ENCODE data around the gene DCANP1. TPM values are rescaled to one million over a fixed set of nuclear protein-coding genes. Genes with fewer than 3 reads are reported as not detected.

DCANP1 gene
- total and polyA plus RNA-seq, 4 experiments from 2014 or later, result not detected

DNA sequence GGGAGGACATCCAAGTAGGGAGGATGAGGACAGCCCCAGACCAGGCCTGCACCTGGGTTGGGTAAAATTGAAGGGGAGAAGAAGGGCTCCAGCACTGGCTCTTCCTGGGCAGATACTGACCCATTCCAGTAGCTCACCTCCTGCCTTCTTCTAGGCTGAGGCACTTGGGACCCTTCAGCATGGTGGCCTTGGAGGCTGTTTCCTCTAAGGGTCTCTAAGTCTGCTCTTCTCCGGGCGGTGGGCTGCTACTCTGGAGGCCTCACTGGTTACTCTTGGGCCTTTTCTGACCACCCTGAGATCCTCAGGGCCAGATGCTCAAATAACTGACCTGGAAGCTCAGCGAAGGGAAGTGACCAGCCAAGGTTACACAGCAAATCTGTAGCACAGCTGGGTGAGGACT is 7.8 kb upstream of the DCANP1 start:
- no peak overlapping the region for H3K27ac Mint-ChIP-seq
- intact Hi-C loops (cut with micrococcal nuclease), result no loop called here
- no peak overlapping the region for H3K4me3 Mint-ChIP-seq
- no peaks in the 10 kb centered on the region for H3K4me1 Mint-ChIP-seq
- DNase-seq, result no peak
- ChIA-PET CTCF (ENCODE audit: partially characterized antibody) (interaction anchor here (0.7 to 2.9 kb wide), 5 partner anchors 8 to 98 kb away, joined by 3 to 9 read pairs (median 4); partner anchors contain the start of gene DCANP1), POLR2A (ENCODE audit: partially characterized antibody) (no interaction called here)
- no peaks in the 10 kb centered on the region for H3K36me3 Mint-ChIP-seq
- H3K27me3 Mint-ChIP-seq, result peaks cover 18 to 19% of the 10 kb centered on the region in 2 donors
- no peaks in the 10 kb centered on the region for H3K4me1 ChIP-seq (ENCODE audit: insufficient read depth, low read length)
- no peak overlapping the region for H3K27ac ChIP-seq (ENCODE audit: low read depth, low read length)
- H3K36me3 ChIP-seq (ENCODE audit: insufficient read depth, low read length), result no peaks in the 10 kb centered on the region
- H3K27me3 ChIP-seq (ENCODE audit: insufficient read depth, low read length), result peaks cover 4% of the 10 kb centered on the region
- H3K9me3 Mint-ChIP-seq, result no peaks in the 10 kb centered on the region
- H3K9me3 ChIP-seq (ENCODE audit: control insufficient read depth in 1 of 2, low read length in 2 of 2), result no peaks in the 10 kb centered on the region
- H3K4me3 ChIP-seq (ENCODE audit: low read length in 2 of 2), result no peak overlapping the region

DNA sequence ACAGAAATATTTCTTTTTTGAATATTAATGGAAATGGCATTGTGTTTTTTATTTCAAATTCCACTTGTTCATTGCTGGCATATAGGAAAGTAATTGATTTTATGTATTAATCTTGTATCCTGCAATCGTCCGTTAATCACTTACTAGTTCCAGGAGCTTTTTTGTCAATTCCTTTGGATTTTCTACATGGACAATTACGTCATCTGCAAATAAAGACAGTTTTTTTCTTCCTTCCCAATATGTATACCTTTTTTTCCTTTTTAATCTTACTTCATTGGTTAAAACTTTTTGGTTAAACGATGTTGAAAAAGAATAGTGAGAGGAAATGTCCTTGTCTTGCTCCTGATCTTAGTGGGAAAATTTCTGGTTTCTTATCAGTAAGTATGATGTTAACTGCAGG is 6.5 kb upstream of the DCANP1 start:
- Histone ChIP-seq H3K9me3 (ENCODE audit: control insufficient read depth in 1 of 2, low read length in 2 of 2) (no peaks in the 10 kb centered on the region), H3K4me1 (ENCODE audit: insufficient read depth, low read length) (no peaks in the 10 kb centered on the region), H3K4me3 (ENCODE audit: low read length in 2 of 2) (no peak overlapping the region), H3K27ac (ENCODE audit: low read depth, low read length) (no peak overlapping the region), H3K27me3 (ENCODE audit: insufficient read depth, low read length) (peaks cover 4% of the 10 kb centered on the region), H3K36me3 (ENCODE audit: insufficient read depth, low read length) (no peaks in the 10 kb centered on the region)
- intact Hi-C loops (cut with micrococcal nuclease), result no loop called here
- H3K27ac Mint-ChIP-seq, result no peak overlapping the region
- no peaks in the 10 kb centered on the region for H3K36me3 Mint-ChIP-seq
- H3K4me1 Mint-ChIP-seq, result no peaks in the 10 kb centered on the region
- no peak overlapping the region for H3K4me3 Mint-ChIP-seq
- no peaks in the 10 kb centered on the region for H3K9me3 Mint-ChIP-seq
- H3K27me3 Mint-ChIP-seq, result peaks cover 16 to 18% of the 10 kb centered on the region in 2 donors
- POLR2A ChIA-PET (ENCODE audit: partially characterized antibody), result no interaction called here
- no peak for DNase-seq
- CTCF ChIA-PET (ENCODE audit: partially characterized antibody), result no interaction called here

DNA sequence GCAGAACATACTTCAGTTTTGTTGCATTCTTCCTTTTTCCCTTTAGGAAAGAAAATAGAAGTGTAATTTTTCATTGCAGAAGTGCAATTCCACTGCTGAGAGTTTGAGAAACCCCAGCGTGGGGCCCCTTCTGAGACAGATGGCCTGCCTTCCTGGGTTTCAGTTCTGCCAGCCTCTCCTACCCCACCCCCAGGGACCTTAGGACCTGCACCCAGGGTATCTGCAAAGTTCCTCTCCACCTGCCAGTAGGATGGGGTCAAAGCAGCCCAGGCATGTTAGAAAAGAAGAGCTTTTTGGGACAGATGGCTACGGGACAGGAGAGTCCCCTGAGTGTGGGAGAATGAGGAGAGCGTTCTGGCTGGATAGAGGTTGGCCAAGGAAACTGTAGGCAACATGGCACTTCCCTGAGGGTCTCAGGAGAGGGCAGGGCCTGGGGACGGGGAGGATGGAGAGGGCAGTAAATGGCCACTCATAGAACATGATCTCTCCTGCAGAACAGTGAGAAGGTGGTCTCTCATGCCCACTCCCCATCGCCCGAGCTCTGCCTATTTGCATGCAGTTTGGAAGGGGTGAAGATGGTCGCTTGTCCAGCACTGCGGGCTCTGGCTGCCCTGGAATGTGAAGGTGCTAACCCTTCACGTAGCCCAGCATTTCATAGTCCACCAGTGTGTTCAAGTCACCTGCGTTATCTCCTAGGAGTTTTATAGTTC is 5.3 kb upstream of the DCANP1 start, which contains the start of gene TIFAB:
TIFAB (minus strand) TSS at position 31 of the 710 bp plus-strand sequence. CDS start 2,412 bp downstream, outside the sequence.
- Mint-ChIP-seq H3K36me3 (no peaks in the 10 kb centered on the region), H3K4me1 (no peaks in the 10 kb centered on the region), H3K4me3 (no peak within 1 kb of the TSS), H3K9me3 (no peaks in the 10 kb centered on the region), H3K27ac (no peak within 1 kb of the TSS), H3K27me3 (peaks cover 16 to 18% of the 10 kb centered on the region in 2 donors)
- no peak for DNase-seq
- no peaks in the 10 kb centered on the region for H3K9me3 ChIP-seq (ENCODE audit: control insufficient read depth in 1 of 2, low read length in 2 of 2)
- H3K27me3 ChIP-seq (ENCODE audit: insufficient read depth, low read length), result no peaks in the 10 kb centered on the region
- H3K36me3 ChIP-seq (ENCODE audit: insufficient read depth, low read length), result no peaks in the 10 kb centered on the region
- CTCF ChIA-PET (ENCODE audit: partially characterized antibody), result interaction anchor here (1.7 kb wide), 1 partner anchor 12 kb away, joined by 5 read pairs; no protein-coding TSS in a partner anchor
- no peak within 1 kb of the TSS for H3K4me3 ChIP-seq (ENCODE audit: low read length in 2 of 2)
- no peak within 1 kb of the TSS for H3K27ac ChIP-seq (ENCODE audit: low read depth, low read length)
- intact Hi-C loops (cut with micrococcal nuclease), result no loop called here
- POLR2A ChIA-PET (ENCODE audit: partially characterized antibody), result no interaction called here
- no peaks in the 10 kb centered on the region for H3K4me1 ChIP-seq (ENCODE audit: insufficient read depth, low read length)

DNA sequence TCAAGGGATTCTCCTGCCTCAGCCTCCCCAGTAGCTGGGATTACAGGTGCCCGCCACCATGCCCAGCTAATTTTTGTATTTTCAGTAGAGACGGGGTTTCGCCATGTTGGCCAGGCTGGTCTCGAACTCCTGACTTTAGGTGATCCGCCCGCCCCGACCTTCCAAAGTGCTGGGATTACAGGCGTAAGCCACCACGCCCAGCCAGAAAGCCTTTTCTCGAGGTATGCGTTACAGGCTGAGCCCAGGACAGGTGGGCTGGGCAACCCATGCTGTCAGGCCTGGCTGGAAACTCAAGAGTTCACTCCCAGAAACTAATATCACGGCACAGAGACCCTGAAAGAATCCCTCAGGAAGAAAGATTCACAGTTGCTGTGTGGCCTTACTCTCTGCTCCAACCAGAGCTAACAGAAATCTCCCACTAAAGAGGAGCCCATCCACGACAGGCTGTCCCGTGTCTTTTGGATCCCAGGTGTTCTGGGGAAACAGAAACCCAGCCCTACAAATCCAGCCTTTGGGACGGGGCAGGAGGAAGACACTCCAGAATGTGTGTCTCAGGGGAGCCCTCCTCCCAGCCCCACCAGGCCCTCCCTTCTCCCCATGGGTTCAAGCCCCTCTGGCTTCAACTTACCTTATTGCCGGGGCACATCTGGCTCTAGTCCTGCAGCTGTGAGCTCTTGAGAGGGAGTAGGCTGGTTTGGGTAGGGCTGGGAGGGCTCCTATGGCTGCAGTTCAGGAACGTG is 4.6 kb upstream of the DCANP1 start:
- H3K9me3 ChIP-seq (ENCODE audit: control insufficient read depth in 1 of 2, low read length in 2 of 2), result no peaks in the 10 kb centered on the region
- Mint-ChIP-seq H3K27me3 (peaks cover 16 to 17% of the 10 kb centered on the region in 2 donors), H3K36me3 (no peaks in the 10 kb centered on the region), H3K4me3 (no peak overlapping the region), H3K27ac (no peak overlapping the region), H3K9me3 (no peaks in the 10 kb centered on the region), H3K4me1 (no peaks in the 10 kb centered on the region)
- no peak overlapping the region for H3K4me3 ChIP-seq (ENCODE audit: low read length in 2 of 2)
- H3K36me3 ChIP-seq (ENCODE audit: insufficient read depth, low read length), result no peaks in the 10 kb centered on the region
- H3K27ac ChIP-seq (ENCODE audit: low read depth, low read length), result no peak overlapping the region
- ChIA-PET CTCF (ENCODE audit: partially characterized antibody) (interaction anchor here (1.7 kb wide), 1 partner anchor 13 kb away, joined by 5 read pairs; no protein-coding TSS in a partner anchor), POLR2A (ENCODE audit: partially characterized antibody) (no interaction called here)
- no peak for DNase-seq
- no peaks in the 10 kb centered on the region for H3K27me3 ChIP-seq (ENCODE audit: insufficient read depth, low read length)
- H3K4me1 ChIP-seq (ENCODE audit: insufficient read depth, low read length), result no peaks in the 10 kb centered on the region
- intact Hi-C loops (cut with micrococcal nuclease), result no loop called here

DNA sequence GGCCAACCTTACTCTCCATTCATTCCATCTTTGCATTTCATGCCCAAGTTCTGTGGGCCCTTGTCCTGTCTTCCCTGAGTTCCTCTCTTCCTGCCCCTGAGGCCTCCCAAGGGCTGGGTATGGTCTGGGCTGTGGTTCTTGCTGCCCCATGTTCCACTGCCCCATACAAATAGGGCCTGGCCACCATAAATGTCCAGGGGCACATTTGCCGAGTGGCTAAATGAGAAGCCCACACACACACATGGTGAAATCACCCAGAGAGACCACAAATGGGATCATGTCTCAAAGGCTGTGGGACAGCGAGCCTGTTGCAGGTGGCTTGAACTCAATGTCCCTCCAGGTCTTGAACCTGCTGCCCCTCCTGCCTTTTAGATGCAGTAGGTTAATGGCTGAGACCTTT is 3.8 kb upstream of the DCANP1 start:
- H3K27ac ChIP-seq (ENCODE audit: low read depth, low read length), result no peak overlapping the region
- no peaks in the 10 kb centered on the region for H3K36me3 ChIP-seq (ENCODE audit: insufficient read depth, low read length)
- Mint-ChIP-seq H3K9me3 (no peaks in the 10 kb centered on the region), H3K4me3 (no peak overlapping the region), H3K36me3 (no peaks in the 10 kb centered on the region), H3K27ac (no peak overlapping the region), H3K4me1 (no peaks in the 10 kb centered on the region), H3K27me3 (peaks cover 12% of the 10 kb centered on the region in 2 donors)
- DNase-seq, result no peak
- intact Hi-C loops (cut with micrococcal nuclease), result no loop called here
- CTCF ChIA-PET (ENCODE audit: partially characterized antibody), result interaction anchor here (2.0 kb wide), 1 partner anchor 10 kb away, joined by 6 read pairs; no protein-coding TSS in a partner anchor
- H3K27me3 ChIP-seq (ENCODE audit: insufficient read depth, low read length), result no peaks in the 10 kb centered on the region
- H3K4me3 ChIP-seq (ENCODE audit: low read length in 2 of 2), result no peak overlapping the region
- POLR2A ChIA-PET (ENCODE audit: partially characterized antibody), result no interaction called here
- H3K4me1 ChIP-seq (ENCODE audit: insufficient read depth, low read length), result no peaks in the 10 kb centered on the region
- H3K9me3 ChIP-seq (ENCODE audit: control insufficient read depth in 1 of 2, low read length in 2 of 2), result no peaks in the 10 kb centered on the region

DNA sequence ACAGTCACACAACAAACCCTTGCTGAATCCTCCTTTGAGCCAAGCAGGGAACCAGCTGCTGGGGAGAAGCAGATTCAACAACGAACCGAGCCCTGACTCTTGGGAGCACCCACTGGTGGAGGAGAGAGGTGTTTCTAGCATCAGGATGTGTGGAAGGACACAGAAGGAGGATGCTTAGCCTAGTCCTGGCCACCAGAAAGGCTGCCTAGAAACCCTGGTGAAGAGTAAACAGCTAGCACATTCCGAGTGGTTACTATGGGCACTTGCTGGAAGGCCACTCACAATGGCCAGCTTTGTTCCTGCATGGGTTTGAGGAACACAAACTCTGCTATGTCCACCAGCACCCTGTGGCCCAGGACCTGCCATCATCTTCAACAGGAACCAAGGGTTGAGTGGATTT is 3.2 kb upstream of the DCANP1 start:
- H3K36me3 ChIP-seq (ENCODE audit: insufficient read depth, low read length), result no peaks in the 10 kb centered on the region
- no peaks in the 10 kb centered on the region for H3K27me3 ChIP-seq (ENCODE audit: insufficient read depth, low read length)
- Mint-ChIP-seq H3K9me3 (no peaks in the 10 kb centered on the region), H3K27me3 (peaks cover 12% of the 10 kb centered on the region in 2 donors), H3K4me3 (no peak overlapping the region), H3K36me3 (no peaks in the 10 kb centered on the region), H3K27ac (no peak overlapping the region), H3K4me1 (no peaks in the 10 kb centered on the region)
- DNase-seq, result no peak
- intact Hi-C loops (cut with micrococcal nuclease), result no loop called here
- H3K4me1 ChIP-seq (ENCODE audit: insufficient read depth, low read length), result no peaks in the 10 kb centered on the region
- ChIA-PET CTCF (ENCODE audit: partially characterized antibody) (interaction anchor here (1.4 to 2.0 kb wide), 2 partner anchors 8 to 10 kb away, joined by 4 to 6 read pairs; no protein-coding TSS in a partner anchor), POLR2A (ENCODE audit: partially characterized antibody) (no interaction called here)
- H3K4me3 ChIP-seq (ENCODE audit: low read length in 2 of 2), result no peak overlapping the region
- no peak overlapping the region for H3K27ac ChIP-seq (ENCODE audit: low read depth, low read length)
- H3K9me3 ChIP-seq (ENCODE audit: control insufficient read depth in 1 of 2, low read length in 2 of 2), result no peaks in the 10 kb centered on the region

DNA sequence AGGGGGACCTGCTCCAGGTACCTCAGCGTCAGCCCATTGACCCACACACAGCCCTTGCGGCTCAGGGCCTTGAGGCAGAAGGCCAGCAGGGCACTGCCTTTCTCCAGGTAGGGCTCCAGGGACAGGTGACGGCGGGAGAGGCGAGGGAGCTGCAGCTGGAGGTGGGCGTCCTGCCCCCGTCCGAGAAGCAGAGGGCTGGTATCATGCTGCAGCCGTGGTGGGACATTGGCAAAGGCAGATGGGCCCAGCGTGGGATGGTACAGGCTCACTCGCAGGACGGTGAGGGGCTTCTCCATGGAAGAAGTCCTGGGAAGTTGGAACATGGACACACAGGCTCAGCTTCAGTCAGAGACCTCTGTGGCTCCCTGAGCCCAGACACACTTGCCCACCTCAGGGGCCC is 2.5 kb upstream of the DCANP1 start:
- peaks cover 11 to 12% of the 10 kb centered on the region in 2 donors for H3K27me3 Mint-ChIP-seq
- no peaks in the 10 kb centered on the region for H3K36me3 Mint-ChIP-seq
- H3K4me3 Mint-ChIP-seq, result no peak overlapping the region
- H3K4me1 Mint-ChIP-seq, result no peaks in the 10 kb centered on the region
- Histone ChIP-seq H3K4me3 (ENCODE audit: low read length in 2 of 2) (no peak overlapping the region), H3K27ac (ENCODE audit: low read depth, low read length) (no peak overlapping the region), H3K9me3 (ENCODE audit: control insufficient read depth in 1 of 2, low read length in 2 of 2) (no peaks in the 10 kb centered on the region), H3K36me3 (ENCODE audit: insufficient read depth, low read length) (no peaks in the 10 kb centered on the region), H3K27me3 (ENCODE audit: insufficient read depth, low read length) (no peaks in the 10 kb centered on the region), H3K4me1 (ENCODE audit: insufficient read depth, low read length) (no peaks in the 10 kb centered on the region)
- no peak overlapping the region for H3K27ac Mint-ChIP-seq
- no peak for DNase-seq
- POLR2A ChIA-PET (ENCODE audit: partially characterized antibody), result no interaction called here
- intact Hi-C loops (cut with micrococcal nuclease), result no loop called here
- H3K9me3 Mint-ChIP-seq, result no peaks in the 10 kb centered on the region
- CTCF ChIA-PET (ENCODE audit: partially characterized antibody), result interaction anchor here (1.4 to 2.0 kb wide), 2 partner anchors 8 to 11 kb away, joined by 4 to 6 read pairs; no protein-coding TSS in a partner anchor
